Esophagus squamous epithelium (tissue), 4 donors: ENCODE measurements around the gene MYO18B.

Experiments used
- POLR2A ChIP-seq, 4 donors: fragments of 450-650 bp; IDR thresholded peaks; one replicate each; pipeline ENCODE4 v1.6.1; 2017; ENCODE audit warnings: antibody characterized with exemption in 4 of 4, mild to moderate bottlenecking in 4 of 4, moderate library complexity in 3 of 4
- TF ChIP-seq, protein P1 (sequence below), 6 experiments: fragments of 450-650 bp in 4 of 6; fragments of 200-600 bp in 2 of 6; sonication (generic) in 2 of 6; IDR thresholded peaks; one replicate each; pipeline ENCODE4 v1.5.1; 2016 to 2019; ENCODE audit warnings: antibody characterized with exemption in 6 of 6, mild to moderate bottlenecking in 4 of 6, moderate library complexity in 4 of 6

DNA sequence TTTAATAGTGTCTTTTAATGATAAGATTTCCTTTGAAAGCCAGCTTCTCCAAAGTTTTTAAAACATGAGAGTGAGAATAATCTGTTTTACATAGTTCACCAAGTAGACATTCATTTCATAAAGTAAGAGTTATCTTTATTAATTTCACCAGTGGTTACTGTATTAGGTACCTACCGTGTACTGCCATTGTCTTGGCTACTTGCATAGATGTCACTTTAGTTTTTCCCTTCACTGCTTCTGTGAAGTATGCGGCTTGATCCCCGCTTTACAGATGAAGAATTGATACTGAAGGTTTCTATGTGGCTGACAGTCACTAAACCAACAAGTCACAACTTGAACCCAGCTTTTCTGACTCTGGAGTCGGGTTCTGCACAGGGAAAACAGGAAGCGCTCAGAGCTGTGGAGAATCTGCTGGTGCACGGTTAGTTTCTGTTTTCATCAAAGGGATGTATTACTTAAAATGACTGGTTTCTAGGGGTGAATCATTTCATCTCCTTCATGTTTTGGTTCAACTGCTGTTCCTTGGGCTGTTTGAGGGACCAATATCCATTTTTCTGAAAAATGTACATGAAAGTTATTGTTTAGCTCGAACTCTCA lies 39.3 kb upstream of the MYO18B start:
- TF ChIP-seq, protein P1, sequence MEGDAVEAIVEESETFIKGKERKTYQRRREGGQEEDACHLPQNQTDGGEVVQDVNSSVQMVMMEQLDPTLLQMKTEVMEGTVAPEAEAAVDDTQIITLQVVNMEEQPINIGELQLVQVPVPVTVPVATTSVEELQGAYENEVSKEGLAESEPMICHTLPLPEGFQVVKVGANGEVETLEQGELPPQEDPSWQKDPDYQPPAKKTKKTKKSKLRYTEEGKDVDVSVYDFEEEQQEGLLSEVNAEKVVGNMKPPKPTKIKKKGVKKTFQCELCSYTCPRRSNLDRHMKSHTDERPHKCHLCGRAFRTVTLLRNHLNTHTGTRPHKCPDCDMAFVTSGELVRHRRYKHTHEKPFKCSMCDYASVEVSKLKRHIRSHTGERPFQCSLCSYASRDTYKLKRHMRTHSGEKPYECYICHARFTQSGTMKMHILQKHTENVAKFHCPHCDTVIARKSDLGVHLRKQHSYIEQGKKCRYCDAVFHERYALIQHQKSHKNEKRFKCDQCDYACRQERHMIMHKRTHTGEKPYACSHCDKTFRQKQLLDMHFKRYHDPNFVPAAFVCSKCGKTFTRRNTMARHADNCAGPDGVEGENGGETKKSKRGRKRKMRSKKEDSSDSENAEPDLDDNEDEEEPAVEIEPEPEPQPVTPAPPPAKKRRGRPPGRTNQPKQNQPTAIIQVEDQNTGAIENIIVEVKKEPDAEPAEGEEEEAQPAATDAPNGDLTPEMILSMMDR (IDR thresholded peaks at IDR 0.05), result no peak
- no peak for TF ChIP-seq POLR2A (IDR thresholded peaks at IDR 0.05)
